ENCODE results near the gene SAMD4A.
"Not testable (repeated sequence)": the region's sequence is repeated elsewhere in the genome, so short reads cannot be mapped to it uniquely, and the experiment has no call there.

The SAMD4A gene

DNA sequence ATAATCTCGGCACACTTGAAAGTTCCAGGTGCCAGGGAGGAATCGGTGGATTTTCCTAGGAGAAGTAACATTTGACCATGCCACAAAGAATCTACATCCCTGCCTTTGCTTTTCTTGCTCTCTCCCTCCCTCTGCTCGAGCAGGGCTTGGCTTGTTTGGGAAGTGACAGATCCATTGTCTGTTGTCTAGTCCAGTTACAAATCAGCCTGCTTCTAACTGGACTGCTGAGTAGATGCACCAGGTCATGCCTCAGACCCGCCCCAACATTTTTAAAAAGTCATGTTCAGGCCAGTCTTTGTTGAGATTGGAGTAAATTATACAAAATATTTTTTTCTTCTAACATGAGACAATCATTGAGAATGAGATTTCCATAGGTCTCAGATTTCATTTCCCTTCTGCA lies 182.3 kb downstream of the SAMD4A start:
- Histone ChIP-seq H3K4me2 (no peak overlapping the region), H3K9ac (no peak overlapping the region), H3K4me1 (ENCODE audit: low read depth, poor library complexity, severe bottlenecking) (no peaks in the 10 kb centered on the region), H4K20me1 (ENCODE audit: insufficient read depth) (no peaks in the 10 kb centered on the region), H2AFZ (ENCODE audit: low read depth) (no peak overlapping the region), H3K27ac (no peak overlapping the region), H3K4me3 (IDR thresholded peaks at IDR 0.05; ENCODE audit: insufficient read depth, low read depth, low read length) (no peak overlapping the region), H3K79me2 (ENCODE audit: insufficient read depth, low read depth) (no peaks in the 10 kb centered on the region), H3K27me3 (ENCODE audit: insufficient read depth, low read depth) (no peaks in the 10 kb centered on the region), H3K36me3 (ENCODE audit: insufficient read depth) (no peaks in the 10 kb centered on the region)
- TF ChIP-seq, protein P1, sequence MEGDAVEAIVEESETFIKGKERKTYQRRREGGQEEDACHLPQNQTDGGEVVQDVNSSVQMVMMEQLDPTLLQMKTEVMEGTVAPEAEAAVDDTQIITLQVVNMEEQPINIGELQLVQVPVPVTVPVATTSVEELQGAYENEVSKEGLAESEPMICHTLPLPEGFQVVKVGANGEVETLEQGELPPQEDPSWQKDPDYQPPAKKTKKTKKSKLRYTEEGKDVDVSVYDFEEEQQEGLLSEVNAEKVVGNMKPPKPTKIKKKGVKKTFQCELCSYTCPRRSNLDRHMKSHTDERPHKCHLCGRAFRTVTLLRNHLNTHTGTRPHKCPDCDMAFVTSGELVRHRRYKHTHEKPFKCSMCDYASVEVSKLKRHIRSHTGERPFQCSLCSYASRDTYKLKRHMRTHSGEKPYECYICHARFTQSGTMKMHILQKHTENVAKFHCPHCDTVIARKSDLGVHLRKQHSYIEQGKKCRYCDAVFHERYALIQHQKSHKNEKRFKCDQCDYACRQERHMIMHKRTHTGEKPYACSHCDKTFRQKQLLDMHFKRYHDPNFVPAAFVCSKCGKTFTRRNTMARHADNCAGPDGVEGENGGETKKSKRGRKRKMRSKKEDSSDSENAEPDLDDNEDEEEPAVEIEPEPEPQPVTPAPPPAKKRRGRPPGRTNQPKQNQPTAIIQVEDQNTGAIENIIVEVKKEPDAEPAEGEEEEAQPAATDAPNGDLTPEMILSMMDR (conservative IDR thresholded peaks at IDR 0.05; ENCODE audit: low read depth, low read length) = no peak

DNA sequence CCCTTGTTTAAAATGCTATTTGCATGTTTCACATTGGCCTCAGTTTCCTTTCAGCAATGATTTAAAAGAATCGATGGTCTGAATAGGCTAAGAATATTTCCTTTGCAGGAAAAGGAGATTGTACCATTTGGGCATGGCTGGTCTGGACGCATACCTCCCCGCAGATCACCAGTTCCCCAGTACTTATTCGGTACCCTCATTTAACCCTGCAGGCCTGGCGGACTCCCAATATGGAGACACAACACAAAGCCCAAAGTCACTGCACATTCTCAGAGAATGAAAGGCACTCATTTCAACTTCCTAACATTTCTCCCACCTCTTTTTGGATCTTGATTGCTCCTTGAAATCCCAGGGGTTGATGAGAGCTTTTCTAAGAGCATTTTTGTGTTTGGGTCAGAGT lies 182.8 kb downstream of the SAMD4A start:
- Histone ChIP-seq H3K36me3 (ENCODE audit: insufficient read depth) (no peaks in the 10 kb centered on the region), H3K27me3 (ENCODE audit: insufficient read depth, low read depth) (no peaks in the 10 kb centered on the region), H3K27ac (no peak overlapping the region), H3K4me1 (ENCODE audit: low read depth, poor library complexity, severe bottlenecking) (no peaks in the 10 kb centered on the region), H3K4me2 (no peak overlapping the region), H3K4me3 (IDR thresholded peaks at IDR 0.05; ENCODE audit: insufficient read depth, low read depth, low read length) (no peak overlapping the region), H3K79me2 (ENCODE audit: insufficient read depth, low read depth) (no peaks in the 10 kb centered on the region), H2AFZ (ENCODE audit: low read depth) (no peak overlapping the region), H4K20me1 (ENCODE audit: insufficient read depth) (no peaks in the 10 kb centered on the region), H3K9ac (no peak overlapping the region)
- TF ChIP-seq, protein P1 (conservative IDR thresholded peaks at IDR 0.05; ENCODE audit: low read depth, low read length) = no peak

DNA sequence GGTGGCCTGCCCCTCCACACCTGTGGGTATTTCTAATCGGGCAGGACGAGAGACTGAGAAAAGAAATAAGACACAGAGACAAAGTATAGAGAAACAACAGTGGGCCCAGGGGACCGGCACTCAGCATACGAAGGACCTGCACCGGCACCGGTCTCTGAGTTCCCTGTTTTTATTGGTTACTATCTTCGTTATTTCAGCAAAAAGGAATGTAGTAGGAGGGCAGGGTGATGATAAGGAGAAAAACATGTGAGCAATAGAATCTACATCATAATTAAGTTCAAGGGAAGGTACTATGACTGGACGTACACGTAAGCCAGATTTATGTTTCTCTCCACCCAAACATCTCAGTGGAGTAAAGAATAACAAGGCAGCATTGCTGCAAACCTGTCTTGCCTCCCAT lies 185.7 kb downstream of the SAMD4A start:
- H3K27me3 ChIP-seq (ENCODE audit: insufficient read depth, low read depth); H3K27ac ChIP-seq; H3K4me3 ChIP-seq (IDR thresholded peaks at IDR 0.05; ENCODE audit: insufficient read depth, low read depth, low read length); H3K9ac ChIP-seq; H3K4me1 ChIP-seq (ENCODE audit: low read depth, poor library complexity, severe bottlenecking); H2AFZ ChIP-seq (ENCODE audit: low read depth); H4K20me1 ChIP-seq (ENCODE audit: insufficient read depth); H3K36me3 ChIP-seq (ENCODE audit: insufficient read depth); H3K4me2 ChIP-seq; H3K79me2 ChIP-seq (ENCODE audit: insufficient read depth, low read depth): not testable (repeated sequence)

DNA sequence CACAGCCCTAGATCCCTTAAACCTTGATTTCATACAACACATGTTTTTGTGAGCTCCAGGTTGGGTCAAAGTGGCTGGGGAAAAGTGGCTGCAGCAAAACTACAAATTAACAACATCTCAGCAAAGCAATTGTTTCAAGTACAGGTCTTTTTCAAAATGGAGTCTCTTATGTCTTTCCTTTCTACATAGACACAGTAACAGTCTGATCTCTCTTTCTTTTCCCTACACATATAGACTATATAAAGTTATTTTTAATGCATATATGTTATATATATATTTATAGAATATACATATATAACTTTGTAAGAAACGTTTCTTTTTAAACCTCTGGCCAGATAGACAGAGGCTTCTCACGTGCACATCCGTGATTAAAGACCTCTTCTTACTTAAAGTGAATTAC lies 186.5 kb downstream of the SAMD4A start:
- not testable (repeated sequence) for H3K36me3 ChIP-seq (ENCODE audit: insufficient read depth); H3K4me2 ChIP-seq; H2AFZ ChIP-seq (ENCODE audit: low read depth); H3K4me3 ChIP-seq (IDR thresholded peaks at IDR 0.05; ENCODE audit: insufficient read depth, low read depth, low read length); H3K27ac ChIP-seq; H3K79me2 ChIP-seq (ENCODE audit: insufficient read depth, low read depth); H3K4me1 ChIP-seq (ENCODE audit: low read depth, poor library complexity, severe bottlenecking); H3K9ac ChIP-seq; H3K27me3 ChIP-seq (ENCODE audit: insufficient read depth, low read depth); H4K20me1 ChIP-seq (ENCODE audit: insufficient read depth)

DNA sequence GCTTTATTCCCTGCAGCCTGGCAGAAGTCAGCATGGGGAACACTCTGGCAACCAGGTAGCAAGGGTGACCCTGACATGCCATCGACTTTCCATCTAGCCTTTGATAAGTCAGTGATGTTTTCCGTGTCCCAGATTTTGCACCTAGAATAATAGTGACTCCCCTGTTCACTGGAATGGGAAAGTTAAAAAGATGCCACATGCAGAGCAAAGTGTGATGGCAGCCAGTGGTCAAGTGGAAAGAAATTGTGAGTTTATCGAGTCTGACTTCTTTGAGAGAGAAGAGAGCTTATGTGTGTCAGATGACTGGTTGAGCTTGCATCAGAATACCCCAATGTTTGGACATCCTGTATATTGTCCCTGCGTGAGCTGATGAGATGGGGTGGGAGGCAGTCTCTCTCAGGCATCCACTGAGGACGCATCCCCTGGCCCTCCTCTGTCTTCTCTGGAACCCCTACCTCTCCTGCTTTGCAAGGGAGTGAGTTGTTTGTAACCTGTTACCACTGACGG lies 187.2 kb downstream of the SAMD4A start:
- H4K20me1 ChIP-seq (ENCODE audit: insufficient read depth) = no peaks in the 10 kb centered on the region
- H3K36me3 ChIP-seq (ENCODE audit: insufficient read depth) = no peaks in the 10 kb centered on the region

More for the DNA sequence above, 187.2 kb downstream of the SAMD4A start:
- Histone ChIP-seq H3K4me1 (ENCODE audit: low read depth, poor library complexity, severe bottlenecking) (no peaks in the 10 kb centered on the region), H3K9ac (no peak overlapping the region), H3K4me3 (IDR thresholded peaks at IDR 0.05; ENCODE audit: insufficient read depth, low read depth, low read length) (no peak overlapping the region), H3K27ac (no peak overlapping the region), H3K79me2 (ENCODE audit: insufficient read depth, low read depth) (no peaks in the 10 kb centered on the region), H3K4me2 (no peak overlapping the region), H3K27me3 (ENCODE audit: insufficient read depth, low read depth) (no peaks in the 10 kb centered on the region), H2AFZ (ENCODE audit: low read depth) (no peak overlapping the region)
- TF ChIP-seq, protein P1 (conservative IDR thresholded peaks at IDR 0.05; ENCODE audit: low read depth, low read length) = no peak

Data from KMS-11 (cell line).